ENCODE data around the gene SHISAL2A.

SHISAL2A gene

GRCh38 chr1:52706136-52706670, 73.2 kb downstream of the SHISAL2A start:
- TF ChIP-seq CREB5 (CRISPR knock-in tag; IDR thresholded peaks at IDR 0.05; ENCODE audit: low read depth) (no peak), RARB (CRISPR knock-in tag; IDR thresholded peaks at IDR 0.05) (no peak), SNAI2 (CRISPR knock-in tag; IDR thresholded peaks at IDR 0.05) (no peak), ZFP3 (CRISPR knock-in tag; IDR thresholded peaks at IDR 0.05) (no peak), GLIS3 (CRISPR knock-in tag; IDR thresholded peaks at IDR 0.05) (no peak), PATZ1 (CRISPR knock-in tag; IDR thresholded peaks at IDR 0.05; ENCODE audit: borderline replicate concordance) (no peak), TCF4 (CRISPR knock-in tag; IDR thresholded peaks at IDR 0.05; ENCODE audit: borderline replicate concordance) (no peak), ZFP30 (CRISPR knock-in tag; IDR thresholded peaks at IDR 0.05) (no peak), BACH2 (CRISPR knock-in tag; IDR thresholded peaks at IDR 0.05; ENCODE audit: borderline replicate concordance) (no peak), ZNF565 (CRISPR knock-in tag; conservative IDR thresholded peaks at IDR 0.05; ENCODE audit: low read depth) (no peak), TSHZ2 (CRISPR knock-in tag; IDR thresholded peaks at IDR 0.05) (no peak)
- ATAC-seq, result no peak

Data from SK-N-SH treated with all-trans-retinoic acid at 6 μM for 48 hours (cell line).